Adrenal gland (tissue), 12 donors: ENCODE data around the gene GPC1. TPM values are rescaled to one million over a fixed set of nuclear protein-coding genes. Genes with fewer than 3 reads are reported as not detected.

ENCODE experiments used
- DNase-seq, 7 donors: peaks; one replicate each; pipeline ENCODE4 v3.0.0-alpha.2; 2019 to 2020
- H3K27ac ChIP-seq, 5 donors: fragments of 200-600 bp; sonication (generic) in 4 of 5; 1 replicate in 3 of 5; 2 replicates in 2 of 5; pipeline versions ENCODE4 v1.5.1 to v1.8.0; 2016 to 2020; ENCODE audit warnings: mild to moderate bottlenecking in 1 of 5
- H3K27me3 ChIP-seq: fragments of 200-600 bp; 2 replicates; pipeline ENCODE4 v1.8.0; 2021
- H3K36me3 ChIP-seq, 2 donors: fragments of 200-600 bp; replicated peaks in 1 of 2; 1 replicate in 1 of 2; 2 replicates in 1 of 2; pipeline versions ENCODE4 v1.5.1 to v1.8.0; 2018 to 2022
- H3K4me1 ChIP-seq, 2 donors: fragments of 200-600 bp; replicated peaks in 1 of 2; 1 replicate in 1 of 2; 2 replicates in 1 of 2; pipeline versions ENCODE4 v1.5.1 to v1.8.0; 2018 to 2021
- H3K4me3 ChIP-seq, 4 donors: fragments of 200-600 bp; sonication (generic) in 3 of 4; one replicate each; pipeline ENCODE4 v1.5.1; 2016 to 2018
- H3K9me3 ChIP-seq, 3 donors: fragments of 200-600 bp; sonication (generic) in 1 of 3; replicated peaks in 1 of 3; 1 replicate in 2 of 3; 2 replicates in 1 of 3; pipeline versions ENCODE4 v1.5.1 to v1.8.0; 2016 to 2021
- CTCF ChIP-seq, 6 experiments: fragments of 450-650 bp in 4 of 6; fragments of 200-600 bp in 2 of 6; sonication (generic) in 1 of 6; IDR thresholded peaks; 1 replicate in 5 of 6; 2 replicates in 1 of 6; pipeline versions ENCODE4 v1.5.1 to v1.8.0; 2016 to 2021; ENCODE audit warnings: antibody characterized with exemption in 6 of 6, mild to moderate bottlenecking in 2 of 6, moderate library complexity in 1 of 6
- POLR2A ChIP-seq, 2 donors: fragments of 450-650 bp; IDR thresholded peaks; one replicate each; pipeline ENCODE4 v1.6.1; 2017; ENCODE audit warnings: antibody characterized with exemption in 2 of 2, mild to moderate bottlenecking in 2 of 2, moderate library complexity in 1 of 2
- WGBS, 4 donors: extraction: QIAGEN DNeasy Blood & Tissue Kit in 2 of 4; methylation state at CpG; one replicate each; pipeline versions ENCODE4 v1.1.5 to v1.1.7; 2013 to 2017; 5-methylcytosine and 5-hydroxymethylcytosine counted together
- intact Hi-C, 2 donors: fragments of 100-400 bp; cut with DNase I; formaldehyde crosslinking; loops; one replicate each; pipeline versions ENCODE4 v1.14.1 to v1.15.0; 2022 to 2023
- polyA plus RNA-seq, 3 donors: library from polyadenylated mRNA; stranded (reverse); fragments of 200-250 nt in 2 of 3; fragments of 350-450 nt in 1 of 3; fragmentation: Illumina TruSeq in 1 of 3; extraction: RNeasy Lipid Tissue Mini Kit (QIAGEN cat#74804) in 1 of 3; gene quantifications; one replicate each; pipeline ENCODE4 v1.2.3, GENCODE V29; 2013 to 2014
- total RNA-seq, 9 donors: library from RNA; depleted of rRNA in 4 of 9; stranded (reverse); fragments of >200 nt in 4 of 9; fragments of 120-200 nt in 1 of 9; fragmentation: NEBNext Ultra II Directional in 1 of 9; extraction: Animal tissue kit (Norgen Biotek cat#: 25700) in 1 of 9; gene quantifications; one replicate each; pipeline versions ENCODE4 v1.1.0 to v1.2.4, GENCODE V29; 2013 to 2023
- donor health status: healthy with polysubstance abuse.
- donor health status: Bipolar disorder and iron deficiency.
- donor health status: DM: yes; HTN: yes; CAD: no.
- donor health status: DM: no; HTN: no; CAD: no.
- donor health status: DM: no; HTN: no; CAD: no.
- donor health status: DM: yes; HTN: yes; CAD: no.

The GPC1 gene
- total and polyA plus RNA-seq, 12 donors: 11.8 to 202 (median 132) TPM

GRCh38 chr2:240505910-240506309 is 70.4 kb downstream of the GPC1 start:
- 81 to 95% (median 83%) methylated on average over 11 to 14 of the region's 14 CpGs for whole genome bisulfite sequencing, 4 donors

GRCh38 chr2:240506406-240507059 is 71.1 kb downstream of the GPC1 start:
- Histone ChIP-seq H3K9me3 (no peaks in the 10 kb centered on the region), H3K27me3 (no peaks in the 10 kb centered on the region), H3K36me3 (no peaks in the 10 kb centered on the region), H3K4me3 (no peak overlapping the region), H3K27ac (no peak overlapping the region), H3K4me1 (no peaks in the 10 kb centered on the region)
- DNase-seq: peak in 2 of 7 donors; percentile 13 to 33
- 91 to 96% (median 94%) methylated on average over 17 of the region's 17 CpGs for WGBS, 4 donors
- TF ChIP-seq POLR2A (IDR thresholded peaks at IDR 0.05): no peak
- no peak for TF ChIP-seq CTCF (IDR thresholded peaks at IDR 0.05)
- intact Hi-C loops: no loop called here

More at GRCh38 chr2:240505910-240506309, 70.4 kb downstream of the GPC1 start:
- peak in 1 of 7 donors; percentile 12 for DNase-seq
- H3K36me3 ChIP-seq: no peaks in the 10 kb centered on the region
- TF ChIP-seq POLR2A (IDR thresholded peaks at IDR 0.05) (no peak), CTCF (IDR thresholded peaks at IDR 0.05) (no peak)
- no peaks in the 10 kb centered on the region for H3K4me1 ChIP-seq
- H3K27ac ChIP-seq: no peak overlapping the region
- no peaks in the 10 kb centered on the region for H3K27me3 ChIP-seq
- H3K9me3 ChIP-seq: no peaks in the 10 kb centered on the region
- H3K4me3 ChIP-seq: no peak overlapping the region
- intact Hi-C loops: no loop called here

GRCh38 chr2:240507060-240507777 is 71.8 kb downstream of the GPC1 start:
- TF ChIP-seq CTCF (IDR thresholded peaks at IDR 0.05) (no peak), POLR2A (IDR thresholded peaks at IDR 0.05) (no peak)
- peak in 2 of 7 donors; percentile 9 to 34 for DNase-seq
- 95 to 98% (median 97%) methylated on average over 3 to 6 of the region's 6 CpGs for WGBS, 4 donors
- no peaks in the 10 kb centered on the region for H3K4me1 ChIP-seq
- H3K9me3 ChIP-seq: no peaks in the 10 kb centered on the region
- intact Hi-C loops: no loop called here
- H3K4me3 ChIP-seq: no peak overlapping the region
- H3K36me3 ChIP-seq: peaks cover 0 to 5% of the 10 kb centered on the region in 2 donors
- no peak overlapping the region for H3K27ac ChIP-seq
- no peaks in the 10 kb centered on the region for H3K27me3 ChIP-seq

GRCh38 chr2:240507778-240508251 is 72.4 kb downstream of the GPC1 start:
- no peak for TF ChIP-seq POLR2A (IDR thresholded peaks at IDR 0.05)
- Histone ChIP-seq H3K4me3 (no peak overlapping the region), H3K36me3 (peaks cover 0 to 5% of the 10 kb centered on the region in 2 donors), H3K27me3 (no peaks in the 10 kb centered on the region), H3K27ac (no peak overlapping the region), H3K9me3 (no peaks in the 10 kb centered on the region), H3K4me1 (no peaks in the 10 kb centered on the region)
- intact Hi-C loops: no loop called here
- peak in 2 of 7 donors; percentile 13 to 29 for DNase-seq
- 92 to 97% (median 94%) methylated on average over 8 to 11 of the region's 11 CpGs for WGBS, 4 donors
